Tibial nerve (tissue), 4 donors: Measurements from ENCODE around the gene KRT1.

ENCODE experiments used
- EP300 ChIP-seq, 2 donors: sonication (generic); formaldehyde crosslinking; IDR thresholded peaks; one replicate each; pipeline ENCODE4 v1.6.1; 2017; ENCODE audit warnings: antibody characterized with exemption in 2 of 2, mild to moderate bottlenecking in 1 of 2
- POLR2A ChIP-seq, 2 donors: fragments of 450-650 bp; IDR thresholded peaks; one replicate each; pipeline ENCODE4 v1.6.1; 2017; ENCODE audit warnings: antibody characterized with exemption in 2 of 2, mild to moderate bottlenecking in 2 of 2, moderate library complexity in 2 of 2
- TF ChIP-seq, protein P1 (sequence below), 5 experiments: fragments of 200-600 bp in 3 of 5; fragments of 450-650 bp in 2 of 5; sonication (generic) in 3 of 5; IDR thresholded peaks; one replicate each; pipeline ENCODE4 v1.5.1; 2016 to 2019; ENCODE audit warnings: antibody characterized with exemption in 5 of 5, mild to moderate bottlenecking in 3 of 5, moderate library complexity in 2 of 5

DNA sequence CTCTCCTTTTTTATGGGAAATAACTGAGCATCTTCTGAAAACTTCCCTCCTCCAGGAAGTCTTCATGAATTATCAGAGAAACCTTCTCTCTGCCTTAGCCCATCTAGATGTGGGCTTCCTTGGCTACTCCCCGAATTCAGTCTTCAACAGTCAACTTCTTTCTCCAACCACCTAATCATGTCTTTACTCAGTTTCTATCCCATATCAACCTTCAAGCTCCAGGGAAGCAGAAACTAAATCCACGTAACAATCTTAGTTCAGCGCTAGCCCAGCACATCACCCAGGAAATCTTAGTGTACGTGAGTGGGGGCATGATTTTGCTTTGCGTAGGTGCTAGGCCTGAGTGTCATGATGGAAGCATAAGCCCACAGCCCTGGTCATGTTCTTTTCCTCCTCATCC lies 35.9 kb upstream of the KRT1 start:
- TF ChIP-seq POLR2A (IDR thresholded peaks at IDR 0.05) (no peak), EP300 (IDR thresholded peaks at IDR 0.05) (no peak)
- TF ChIP-seq, protein P1, sequence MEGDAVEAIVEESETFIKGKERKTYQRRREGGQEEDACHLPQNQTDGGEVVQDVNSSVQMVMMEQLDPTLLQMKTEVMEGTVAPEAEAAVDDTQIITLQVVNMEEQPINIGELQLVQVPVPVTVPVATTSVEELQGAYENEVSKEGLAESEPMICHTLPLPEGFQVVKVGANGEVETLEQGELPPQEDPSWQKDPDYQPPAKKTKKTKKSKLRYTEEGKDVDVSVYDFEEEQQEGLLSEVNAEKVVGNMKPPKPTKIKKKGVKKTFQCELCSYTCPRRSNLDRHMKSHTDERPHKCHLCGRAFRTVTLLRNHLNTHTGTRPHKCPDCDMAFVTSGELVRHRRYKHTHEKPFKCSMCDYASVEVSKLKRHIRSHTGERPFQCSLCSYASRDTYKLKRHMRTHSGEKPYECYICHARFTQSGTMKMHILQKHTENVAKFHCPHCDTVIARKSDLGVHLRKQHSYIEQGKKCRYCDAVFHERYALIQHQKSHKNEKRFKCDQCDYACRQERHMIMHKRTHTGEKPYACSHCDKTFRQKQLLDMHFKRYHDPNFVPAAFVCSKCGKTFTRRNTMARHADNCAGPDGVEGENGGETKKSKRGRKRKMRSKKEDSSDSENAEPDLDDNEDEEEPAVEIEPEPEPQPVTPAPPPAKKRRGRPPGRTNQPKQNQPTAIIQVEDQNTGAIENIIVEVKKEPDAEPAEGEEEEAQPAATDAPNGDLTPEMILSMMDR (IDR thresholded peaks at IDR 0.05) = no peak
